HG02884 (cell line): ENCODE measurements around the gene OSTN.

Experiments
- ATAC-seq: cut with Tn5 transposase; IDR thresholded peaks from one replicate; pipeline ENCODE4 v1.9.1; 2021; ENCODE audit warnings: mild to moderate bottlenecking, moderate library complexity; ENCODE audit not compliant: unreplicated experiment

OSTN gene

GRCh38 chr3:191234216-191234615 lies 35.2 kb downstream of the OSTN start:
- no peak for ATAC-seq

- ATAC-seq = peak; percentile 99
Observed at GRCh38 chr3:191235331-191236314, 36.6 kb downstream of the OSTN start.

DNA sequence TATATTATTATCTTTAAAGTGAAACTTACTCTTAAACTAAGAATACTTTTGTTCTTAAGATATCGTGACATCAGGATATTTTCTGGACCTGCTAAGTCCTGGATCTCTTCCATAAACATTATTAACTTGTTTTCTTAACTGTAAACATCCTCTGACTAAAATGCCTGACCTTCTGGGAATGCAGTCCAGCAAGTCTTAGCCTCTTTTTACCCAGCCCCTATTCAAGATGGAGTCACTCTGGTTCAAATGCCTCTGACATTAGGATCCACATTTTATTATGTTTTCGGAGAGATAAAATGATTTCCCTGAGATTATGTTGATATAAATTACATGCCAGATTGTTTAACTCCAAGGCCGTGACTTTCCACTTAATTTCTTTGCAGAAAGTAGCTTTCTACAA lies 37.6 kb downstream of the OSTN start:
- ATAC-seq = no peak

GRCh38 chr3:191237047-191237882 lies 38.2 kb downstream of the OSTN start:
- ATAC-seq = no peak

DNA sequence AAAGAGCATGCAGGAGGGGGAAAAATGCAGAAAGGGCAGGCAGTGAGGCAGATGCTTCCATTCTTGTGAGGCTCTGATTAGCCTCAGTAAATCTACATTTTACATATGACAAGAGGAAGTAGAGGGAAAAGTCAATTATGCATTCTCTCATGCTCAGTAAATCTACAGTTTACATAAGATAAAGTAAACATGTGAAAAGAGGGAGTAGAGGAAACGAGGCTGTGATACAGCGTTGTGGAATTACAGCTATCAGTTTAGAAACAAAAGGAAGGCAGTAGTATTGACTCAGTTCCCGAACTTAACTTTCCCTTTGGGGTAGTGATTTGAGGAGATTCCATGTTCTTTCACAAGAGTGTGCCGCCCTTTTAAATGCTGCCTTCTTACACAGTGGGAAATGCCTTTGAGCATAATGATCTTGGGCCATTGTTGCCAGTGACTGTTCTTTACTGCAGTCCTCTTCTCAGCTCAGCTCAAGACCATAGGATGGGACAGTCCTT lies 39.3 kb downstream of the OSTN start:
- ATAC-seq = no peak

- ATAC-seq = no peak
Observed at GRCh38 chr3:191239407-191240031, 40.5 kb downstream of the OSTN start.

- no peak for ATAC-seq
Observed at GRCh38 chr3:191240486-191240885, 41.4 kb downstream of the OSTN start.

DNA sequence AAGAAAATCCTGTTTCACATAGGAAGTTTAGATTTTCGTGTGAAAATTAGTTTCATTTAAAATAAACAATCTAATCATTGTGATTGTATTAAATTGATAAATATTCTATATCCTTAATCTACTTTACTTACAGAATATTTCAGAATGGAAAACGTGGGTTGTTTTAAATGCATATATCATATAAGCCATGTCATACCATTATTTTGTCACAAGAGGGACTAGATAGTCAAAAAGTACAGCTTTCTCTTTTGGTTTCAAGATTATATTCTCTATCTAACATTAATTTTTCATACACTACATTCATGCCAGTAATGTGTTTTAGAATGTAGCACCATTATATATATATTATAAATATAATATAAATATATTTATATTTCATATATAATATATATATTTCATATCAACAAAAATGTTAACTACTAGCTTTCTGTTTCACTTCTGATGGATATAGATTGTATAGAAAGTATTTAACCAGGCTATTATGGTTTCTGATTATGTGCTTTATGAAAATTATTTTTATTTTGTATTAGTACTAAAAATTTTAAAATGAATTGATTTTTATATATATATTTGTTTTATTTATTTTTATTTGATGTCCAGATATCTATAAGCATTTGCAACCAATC lies 45.3 kb downstream of the OSTN start:
- no peak for ATAC-seq

GRCh38 chr3:191246034-191246433 lies 47.0 kb downstream of the OSTN start:
- peak; percentile 66 for ATAC-seq

DNA sequence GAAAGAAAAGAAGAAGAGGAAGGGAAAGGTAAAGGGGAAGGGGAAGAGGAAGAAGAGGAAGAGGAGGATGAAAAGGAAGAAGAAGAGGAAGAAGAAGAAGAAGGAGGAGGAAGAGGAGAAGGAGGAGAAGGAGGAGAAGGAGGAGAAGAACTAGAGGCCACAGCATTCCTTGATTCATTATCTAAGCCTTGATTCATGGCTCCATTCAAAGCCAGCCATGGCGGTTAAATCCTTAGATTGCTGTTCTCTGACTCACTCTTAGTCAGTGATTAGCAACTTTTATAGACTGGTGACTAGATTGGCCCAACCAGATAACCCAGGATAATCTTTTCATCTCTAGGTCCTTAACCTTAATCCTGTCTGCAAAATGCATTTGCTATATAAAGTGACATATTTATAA lies 47.6 kb downstream of the OSTN start:
- ATAC-seq = no peak

DNA sequence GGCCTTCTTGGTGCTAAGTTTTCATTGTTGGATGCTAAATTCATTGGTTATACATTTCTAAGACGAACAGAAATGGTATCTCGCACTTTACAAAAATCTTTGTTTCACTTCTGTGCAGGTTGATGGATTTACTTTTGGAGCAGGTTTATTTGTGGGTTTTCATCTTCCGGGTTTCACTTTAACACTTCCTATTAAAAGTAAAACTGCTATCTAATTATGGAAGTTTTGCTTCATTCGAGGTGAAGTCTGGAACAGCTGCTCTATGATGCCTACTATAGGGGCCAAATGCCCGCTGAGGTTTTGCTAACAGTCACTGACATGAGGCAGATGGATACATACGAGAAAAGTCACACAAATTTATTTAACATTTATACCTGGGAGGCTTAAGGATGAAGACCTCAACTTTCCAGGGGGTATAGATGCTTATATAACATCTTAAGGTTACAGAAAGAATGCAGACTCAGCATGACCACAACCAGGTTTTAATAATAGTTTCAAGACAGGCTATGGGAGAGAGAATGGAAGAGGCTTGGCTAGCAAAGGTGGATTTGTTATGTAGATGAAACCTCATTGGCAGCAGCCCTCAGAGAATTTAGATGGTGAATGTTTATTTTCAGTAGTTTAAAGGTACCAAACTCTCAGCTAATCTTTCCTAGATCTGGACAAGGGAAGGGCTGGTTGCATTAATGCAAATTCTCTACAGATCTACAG lies 54.2 kb downstream of the OSTN start:
- no peak for ATAC-seq

DNA sequence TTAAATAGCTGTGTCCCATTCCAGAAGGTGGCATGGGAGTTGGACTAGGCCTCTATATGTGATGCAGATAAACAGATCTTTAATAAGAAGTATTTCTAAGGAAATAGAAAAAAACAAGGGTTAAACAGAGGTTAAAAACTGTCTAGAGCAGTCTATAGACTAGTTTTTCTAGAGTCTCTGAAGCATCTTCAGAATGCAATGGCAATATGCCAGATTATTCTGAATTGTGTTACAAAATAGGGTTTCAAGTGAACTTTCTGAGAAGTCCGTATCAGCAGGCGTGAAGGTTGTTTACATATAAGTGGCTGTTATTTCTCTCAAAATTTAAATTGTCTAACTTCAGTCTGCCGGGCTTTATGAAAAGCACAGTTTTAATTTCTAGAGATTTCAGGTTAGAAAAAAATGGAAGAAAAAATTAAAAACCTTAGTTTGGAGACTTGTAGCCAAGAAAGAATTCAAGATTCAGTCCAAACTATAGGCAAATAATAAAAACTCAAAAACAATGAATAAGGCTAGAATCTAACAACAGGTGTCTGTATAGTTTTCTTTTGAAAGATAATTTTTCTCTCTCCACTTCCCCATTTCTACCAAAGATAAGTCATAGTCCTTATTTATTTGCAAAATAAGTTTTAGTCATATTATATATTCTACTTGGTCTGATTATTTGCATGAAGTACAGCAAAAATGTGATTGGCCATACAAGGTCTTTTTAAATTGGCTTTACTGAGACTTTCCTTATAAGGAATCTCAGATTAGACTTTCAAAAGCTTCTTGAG lies 55.2 kb downstream of the OSTN start:
- ATAC-seq = no peak

DNA sequence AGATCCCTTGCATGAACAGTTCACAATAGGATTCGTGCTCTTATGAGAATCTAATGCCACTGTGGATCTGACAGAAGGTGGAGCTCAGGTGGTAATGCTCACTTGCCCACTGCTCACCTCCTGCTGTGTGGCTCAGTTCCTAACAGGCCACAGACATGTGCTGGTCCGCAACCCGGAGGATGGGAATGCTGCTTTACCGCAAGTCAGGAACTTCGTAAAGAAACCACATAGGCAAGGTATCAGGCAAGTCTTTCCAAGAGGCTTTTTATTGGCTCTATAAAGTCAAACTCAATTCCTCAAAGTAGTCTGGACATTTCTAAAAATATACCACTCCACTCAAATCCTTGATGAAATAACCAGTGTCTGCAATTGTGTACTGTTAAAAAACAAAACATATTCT lies 56.1 kb downstream of the OSTN start:
- ATAC-seq = no peak

DNA sequence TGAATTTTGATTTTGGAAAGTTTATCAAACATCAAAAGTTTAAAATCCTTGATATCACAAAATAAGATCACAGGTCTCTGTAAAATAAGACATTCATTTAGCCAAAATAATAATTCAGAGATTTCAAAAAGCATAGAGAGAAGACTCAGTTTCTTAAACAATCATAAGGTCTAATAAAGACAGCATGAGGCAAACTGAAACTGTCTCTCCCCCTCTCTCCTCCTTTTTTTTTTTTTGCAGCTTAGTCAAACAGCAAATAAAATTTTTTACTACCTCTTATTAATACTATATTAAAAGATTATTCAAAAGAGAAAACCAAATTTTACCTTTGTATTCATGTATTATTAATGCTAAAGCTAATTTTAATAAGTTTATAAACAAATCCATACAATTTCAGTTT lies 57.4 kb downstream of the OSTN start:
- ATAC-seq = no peak

GRCh38 chr3:191257286-191257685 lies 58.2 kb downstream of the OSTN start:
- ATAC-seq = no peak

- ATAC-seq = no peak
Observed at GRCh38 chr3:191259486-191259885, 60.4 kb downstream of the OSTN start.

GRCh38 chr3:191260431-191261303 lies 61.6 kb downstream of the OSTN start:
- no peak for ATAC-seq

DNA sequence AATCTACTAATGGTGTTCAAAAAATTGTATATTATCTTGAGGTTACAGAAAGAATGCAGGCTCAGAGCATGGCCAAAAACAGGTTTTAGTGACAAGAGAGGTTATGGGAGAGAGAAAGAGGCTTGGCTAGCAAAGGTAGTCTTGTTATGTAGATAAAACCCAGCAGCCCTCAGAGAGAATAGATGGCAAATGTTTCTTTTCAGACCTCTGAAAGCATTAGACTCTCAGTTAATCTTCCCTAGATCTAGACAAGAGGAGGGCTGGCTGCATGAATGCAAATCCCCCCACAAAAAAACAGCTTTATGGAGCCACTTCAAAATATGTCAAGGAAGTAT lies 62.2 kb downstream of the OSTN start:
- ATAC-seq = no peak
